Stimulated activated CD8-positive, alpha-beta memory T cell treated with anti-CD3 and anti-CD28 coated beads, Interleukin-15, amount 100 ng/mL, for 4 hours (primary cell): ENCODE results near the gene YY1AP1.
"Not testable (repeated sequence)": the region's sequence is repeated elsewhere in the genome, so short reads cannot be mapped to it uniquely, and the experiment has no call there.

Experiments
- DNase-seq, 2 donors: peaks; one replicate each; pipeline ENCODE4 v3.0.0-alpha.2; 2020; ENCODE audit warnings: low read depth in 2 of 2

The YY1AP1 gene

DNA sequence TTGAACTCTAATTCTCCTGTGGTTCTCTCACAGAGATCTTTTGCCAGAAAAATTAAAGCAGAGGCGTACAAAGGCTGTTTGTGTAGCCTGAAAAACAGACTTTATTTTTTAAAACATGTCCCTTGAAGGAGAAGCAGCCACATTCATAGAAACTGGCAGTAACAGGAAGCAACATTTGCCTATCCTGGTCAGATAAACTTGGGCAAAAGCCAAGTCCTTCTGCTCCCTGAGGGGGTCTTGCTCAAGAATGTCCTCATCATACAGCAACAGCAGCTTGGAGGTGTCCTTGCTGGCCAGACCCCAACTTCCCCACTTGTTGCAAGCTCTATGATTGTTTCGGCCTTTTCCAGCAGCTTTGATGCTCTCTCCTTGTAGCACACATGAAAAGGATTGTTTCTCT is 42.3 kb downstream of the YY1AP1 start:
- no peak for DNase-seq

- no peak for DNase-seq
Measured at GRCh38 chr1:155645648-155646047, 42.9 kb downstream of the YY1AP1 start.

DNA sequence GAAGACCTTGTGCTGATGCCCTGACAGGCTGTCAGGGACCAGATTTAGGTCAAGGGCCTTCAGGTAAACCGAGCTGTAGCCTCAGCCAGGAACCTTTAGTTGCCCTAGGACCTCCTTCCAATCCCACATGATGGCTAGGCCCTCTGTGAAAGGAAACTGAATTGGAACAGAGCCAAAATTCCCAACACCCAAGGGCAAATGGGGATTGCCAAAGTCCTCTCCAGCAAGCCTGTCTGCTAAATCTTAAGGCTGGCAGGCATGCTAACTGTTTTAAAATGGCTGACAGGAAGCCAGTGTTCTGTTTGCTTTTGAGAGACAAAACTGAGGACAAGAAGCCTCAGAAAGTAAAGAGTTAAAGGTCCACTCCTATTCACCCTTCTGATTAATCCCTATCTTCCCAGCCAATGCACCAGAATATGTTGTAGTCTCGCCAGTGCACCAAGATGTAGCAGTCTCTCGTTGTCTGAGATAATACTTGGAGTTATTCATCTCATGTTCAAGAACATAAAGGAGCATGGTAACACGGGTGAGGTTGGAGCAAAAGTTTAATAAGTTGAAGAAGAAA is 43.5 kb downstream of the YY1AP1 start:
- no peak for DNase-seq

GRCh38 chr1:155643230-155643629 is 45.3 kb downstream of the YY1AP1 start:
- no peak for DNase-seq

DNA sequence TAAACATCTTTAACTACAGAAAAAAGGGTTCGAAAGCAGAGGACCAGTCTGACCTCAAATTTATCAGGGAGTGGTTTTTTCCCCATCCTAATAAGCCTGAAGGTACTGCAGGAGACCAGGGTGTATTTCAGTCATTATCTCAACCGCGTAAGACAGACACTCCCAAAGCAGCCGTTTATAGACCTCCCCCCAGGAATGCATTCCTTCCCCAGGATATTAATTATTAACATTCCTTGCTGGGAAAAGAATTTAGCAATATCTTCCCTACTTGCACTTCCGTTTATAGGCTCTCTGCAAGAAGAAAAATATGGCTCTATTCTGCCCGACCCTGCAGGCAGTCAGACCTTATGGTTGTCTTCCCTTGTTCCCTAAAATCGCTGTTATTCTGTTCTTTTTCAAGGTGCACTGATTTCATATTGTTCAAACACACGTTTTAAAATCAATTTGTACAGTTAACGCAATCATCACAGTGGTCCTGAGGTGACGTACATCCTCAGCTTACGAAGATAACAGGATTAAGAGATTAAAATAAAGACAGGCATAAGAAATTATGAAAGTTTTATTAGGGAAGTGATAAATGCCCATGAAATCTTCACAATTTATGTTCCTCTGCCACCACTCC is 45.9 kb downstream of the YY1AP1 start:
- not testable (repeated sequence) for DNase-seq

DNA sequence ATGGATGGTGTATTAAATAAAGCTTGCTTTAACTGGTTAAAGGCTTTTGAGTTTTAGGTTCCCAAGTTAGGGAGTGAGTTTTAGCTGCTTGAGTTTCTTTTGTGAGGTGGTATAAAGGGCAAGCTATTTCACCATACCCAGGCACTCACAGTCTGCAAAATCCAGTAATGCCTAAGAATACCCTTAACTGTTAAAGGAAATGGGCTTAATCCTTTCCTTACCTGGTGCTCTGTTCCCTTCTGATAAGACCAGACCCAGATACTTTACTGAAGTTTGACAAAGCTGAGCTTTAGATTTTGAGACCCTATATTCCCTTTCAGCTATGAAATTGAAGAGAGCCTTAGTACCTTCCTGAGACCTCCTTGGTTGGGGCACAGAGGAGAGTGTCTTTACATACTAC is 48.2 kb downstream of the YY1AP1 start:
- no peak for DNase-seq

- DNase-seq = no peak
Measured at GRCh38 chr1:155636397-155637153, 52.0 kb downstream of the YY1AP1 start.

- not testable (repeated sequence) for DNase-seq
Measured at GRCh38 chr1:155626428-155626827, 62.1 kb downstream of the YY1AP1 start.

GRCh38 chr1:155623357-155623756 is 65.2 kb downstream of the YY1AP1 start:
- no peak for DNase-seq

DNA sequence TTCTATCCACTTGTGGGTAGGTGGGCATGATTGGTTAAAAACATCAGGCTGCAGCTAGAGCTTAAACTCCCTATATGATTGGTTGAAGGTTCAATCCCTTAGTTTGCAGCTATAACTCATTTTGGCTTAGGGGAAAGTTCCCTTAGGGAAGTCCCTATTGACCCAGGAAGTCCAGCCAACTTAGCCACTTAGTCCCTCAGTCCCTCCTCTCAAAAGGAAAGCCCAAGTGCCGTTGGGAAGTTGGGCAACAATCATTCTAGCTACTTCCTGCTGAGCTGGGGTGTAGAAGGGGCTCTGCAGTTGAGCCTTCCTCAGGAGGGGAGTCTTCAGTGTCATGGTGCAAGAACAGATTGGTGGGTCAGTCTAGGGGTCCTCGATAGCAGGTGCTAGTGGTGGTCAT is 66.4 kb downstream of the YY1AP1 start:
- DNase-seq = no peak

DNA sequence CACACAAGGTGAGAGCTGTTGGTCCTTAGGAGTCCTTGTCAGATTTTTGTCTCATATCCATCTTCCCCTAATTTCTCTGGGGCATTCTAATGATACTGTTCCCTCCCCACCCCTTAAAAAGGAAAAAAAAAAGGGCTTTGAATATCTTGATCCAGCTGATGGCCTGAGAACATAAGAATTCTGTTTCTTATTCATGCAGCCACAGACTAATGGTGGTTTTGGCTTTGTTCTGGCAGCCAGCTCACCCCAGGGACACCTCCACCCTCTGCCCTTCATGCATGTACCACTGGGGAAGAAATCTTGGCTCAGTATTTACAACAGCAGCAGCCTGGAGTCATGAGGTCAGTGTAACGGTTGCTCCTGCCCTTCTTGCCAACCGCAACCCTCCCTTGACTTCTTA is 75.3 kb downstream of the YY1AP1 start:
- DNase-seq = not testable (repeated sequence)

- DNase-seq = not testable (repeated sequence)
Measured at GRCh38 chr1:155610257-155610647, 78.3 kb downstream of the YY1AP1 start.

GRCh38 chr1:155609515-155610256 is 78.9 kb downstream of the YY1AP1 start, which contains the start of gene MSTO1:
Gene MSTO1 (plus strand): TSS chr1:155610218. CDS start chr1:155610249, 31 bp downstream.
- DNase-seq = peak; percentile 88 to 98
